Measurements from ENCODE around the gene CD302. TPM values are rescaled to one million over a fixed set of nuclear protein-coding genes. Genes with fewer than 3 reads are reported as not detected.
"Not testable (repeated sequence)": the region's sequence is repeated elsewhere in the genome, so short reads cannot be mapped to it uniquely, and the experiment has no call there.

CD302 gene
- total and polyA plus RNA-seq, 2 of the 8 experiments (the other 6 are each of a cell fraction or from before 2014, with no cell fraction given): 0.76 to 0.79 TPM

DNA sequence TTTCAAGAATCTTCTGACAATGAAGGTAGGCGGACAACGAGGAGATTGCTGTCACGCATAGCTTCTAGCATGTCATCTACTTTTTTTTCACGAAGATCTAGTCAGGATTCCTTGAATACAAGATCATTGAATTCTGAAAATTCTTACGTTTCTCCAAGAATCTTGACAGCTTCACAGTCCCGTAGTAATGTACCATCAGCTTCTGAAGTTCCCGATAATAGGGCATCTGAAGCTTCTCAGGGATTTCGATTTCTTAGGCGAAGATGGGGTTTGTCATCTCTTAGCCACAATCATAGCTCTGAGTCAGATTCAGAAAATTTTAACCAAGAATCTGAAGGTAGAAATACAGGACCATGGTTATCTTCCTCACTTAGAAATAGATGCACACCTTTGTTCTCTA is 49.9 kb downstream of the CD302 start (continued):
- TF ChIP-seq, protein P1, sequence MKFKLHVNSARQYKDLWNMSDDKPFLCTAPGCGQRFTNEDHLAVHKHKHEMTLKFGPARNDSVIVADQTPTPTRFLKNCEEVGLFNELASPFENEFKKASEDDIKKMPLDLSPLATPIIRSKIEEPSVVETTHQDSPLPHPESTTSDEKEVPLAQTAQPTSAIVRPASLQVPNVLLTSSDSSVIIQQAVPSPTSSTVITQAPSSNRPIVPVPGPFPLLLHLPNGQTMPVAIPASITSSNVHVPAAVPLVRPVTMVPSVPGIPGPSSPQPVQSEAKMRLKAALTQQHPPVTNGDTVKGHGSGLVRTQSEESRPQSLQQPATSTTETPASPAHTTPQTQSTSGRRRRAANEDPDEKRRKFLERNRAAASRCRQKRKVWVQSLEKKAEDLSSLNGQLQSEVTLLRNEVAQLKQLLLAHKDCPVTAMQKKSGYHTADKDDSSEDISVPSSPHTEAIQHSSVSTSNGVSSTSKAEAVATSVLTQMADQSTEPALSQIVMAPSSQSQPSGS (IDR thresholded peaks at IDR 0.05; ENCODE audit: low read length): no peak
- no peak for TF ChIP-seq CHD2 (IDR thresholded peaks at IDR 0.05; ENCODE audit: low read length)
- TF ChIP-seq, protein P2, sequence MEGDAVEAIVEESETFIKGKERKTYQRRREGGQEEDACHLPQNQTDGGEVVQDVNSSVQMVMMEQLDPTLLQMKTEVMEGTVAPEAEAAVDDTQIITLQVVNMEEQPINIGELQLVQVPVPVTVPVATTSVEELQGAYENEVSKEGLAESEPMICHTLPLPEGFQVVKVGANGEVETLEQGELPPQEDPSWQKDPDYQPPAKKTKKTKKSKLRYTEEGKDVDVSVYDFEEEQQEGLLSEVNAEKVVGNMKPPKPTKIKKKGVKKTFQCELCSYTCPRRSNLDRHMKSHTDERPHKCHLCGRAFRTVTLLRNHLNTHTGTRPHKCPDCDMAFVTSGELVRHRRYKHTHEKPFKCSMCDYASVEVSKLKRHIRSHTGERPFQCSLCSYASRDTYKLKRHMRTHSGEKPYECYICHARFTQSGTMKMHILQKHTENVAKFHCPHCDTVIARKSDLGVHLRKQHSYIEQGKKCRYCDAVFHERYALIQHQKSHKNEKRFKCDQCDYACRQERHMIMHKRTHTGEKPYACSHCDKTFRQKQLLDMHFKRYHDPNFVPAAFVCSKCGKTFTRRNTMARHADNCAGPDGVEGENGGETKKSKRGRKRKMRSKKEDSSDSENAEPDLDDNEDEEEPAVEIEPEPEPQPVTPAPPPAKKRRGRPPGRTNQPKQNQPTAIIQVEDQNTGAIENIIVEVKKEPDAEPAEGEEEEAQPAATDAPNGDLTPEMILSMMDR (IDR thresholded peaks at IDR 0.05; ENCODE audit: control extremely low read depth in 1 of 3, insufficient read depth in 1 of 3, low read depth in 1 of 3, low read length in 3 of 3): no peak

DNA sequence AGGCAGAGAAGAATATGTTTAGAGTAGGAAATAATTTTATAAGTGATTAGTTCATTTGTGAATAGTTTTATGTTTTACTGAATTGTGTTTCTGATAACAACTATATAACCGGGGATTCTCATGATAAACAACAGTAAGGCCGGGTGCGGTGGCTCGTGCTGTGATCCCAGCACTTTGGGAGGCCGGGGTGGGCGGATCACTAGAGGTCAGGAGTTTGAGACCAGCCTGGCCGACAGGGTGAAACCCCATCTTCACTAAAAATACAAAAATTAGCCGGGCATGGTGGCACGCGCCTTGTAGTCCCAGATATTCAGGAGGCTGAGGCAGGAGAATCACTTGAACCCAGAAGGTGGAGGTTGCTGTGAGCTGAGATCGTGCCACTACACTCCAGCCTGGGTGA is 52.8 kb downstream of the CD302 start:
- H3K23me2 ChIP-seq (ENCODE audit: low read depth, low read length); H3K4me1 ChIP-seq (replicated peaks in 1 of 4; ENCODE audit: control insufficient read depth in 3 of 4, insufficient read depth in 4 of 4, low read length in 3 of 4); H2BK12ac ChIP-seq (ENCODE audit: low read depth, low read length); H3K9ac ChIP-seq (replicated peaks in 1 of 4; ENCODE audit: extremely low read depth in 1 of 4, low read depth in 3 of 4, low read length in 3 of 4); H3K4ac ChIP-seq (replicated peaks; ENCODE audit: insufficient read length, low read depth, low read length); H4K91ac ChIP-seq (replicated peaks; ENCODE audit: insufficient read length, low read length); H3K18ac ChIP-seq (ENCODE audit: extremely low read depth, low read length); H4K8ac ChIP-seq (ENCODE audit: extremely low read depth, insufficient read depth, low read length); H3K14ac ChIP-seq (ENCODE audit: insufficient read length); H2BK5ac ChIP-seq (ENCODE audit: low read depth, low read length); H2BK15ac ChIP-seq (ENCODE audit: low read length); H2BK20ac ChIP-seq (ENCODE audit: low read length); DNase-seq (ENCODE audit: low read depth in 1 of 2, low spot score in 2 of 2); H3K23ac ChIP-seq (ENCODE audit: insufficient read length); H3K56ac ChIP-seq (replicated peaks; ENCODE audit: insufficient read length, low read depth, low read length); H3K9me3 ChIP-seq (ENCODE audit: insufficient read depth in 2 of 2, low read depth in 1 of 2, low read length in 1 of 2); H2AK5ac ChIP-seq (ENCODE audit: low read depth, low read length); H4K5ac ChIP-seq (ENCODE audit: insufficient read length, low read depth, low read length); H3K27ac ChIP-seq (ENCODE audit: low read depth, low read length); CTCF ChIA-PET (ENCODE audit: partially characterized antibody); FAIRE-seq; H4K20me1 ChIP-seq (replicated peaks in 1 of 2; ENCODE audit: control insufficient read depth in 1 of 2, insufficient read depth in 2 of 2, low read length in 2 of 2); H3K79me1 ChIP-seq (ENCODE audit: low read depth, low read length); H2AFZ ChIP-seq (ENCODE audit: low read length); H3K4me2 ChIP-seq (ENCODE audit: insufficient read depth in 1 of 2, low read depth in 2 of 2, low read length in 2 of 2); H3K27me3 ChIP-seq (replicated peaks in 1 of 4; ENCODE audit: control insufficient read depth in 3 of 4, extremely low read depth in 1 of 4, insufficient read depth in 3 of 4, low read length in 3 of 4); H2BK120ac ChIP-seq (replicated peaks; ENCODE audit: low read depth, low read length); H3K4me3 ChIP-seq (ENCODE audit: extremely low read depth in 1 of 4, insufficient read depth in 2 of 4, low read depth in 3 of 4, low read length in 4 of 4): not testable (repeated sequence)
- peaks cover 0 to 43% of the 10 kb centered on the region in 2 experiments; a peak in 2 of 4 replicates for H3K79me2 ChIP-seq (ENCODE audit: control insufficient read depth in 1 of 2, insufficient read depth in 2 of 2, low read length in 2 of 2)
- POLR2A ChIA-PET (ENCODE audit: partially characterized antibody): interaction anchor here (0.7 kb wide), 1 partner anchor 11 kb away, joined by 3 read pairs; no protein-coding TSS in a partner anchor
- H3K36me3 ChIP-seq (ENCODE audit: control insufficient read depth in 2 of 4, insufficient read depth in 4 of 4, low read length in 3 of 4): peaks cover 11 to 71% (median 35%) of the 10 kb centered on the region in 4 experiments
- 98% methylated on average over 11 of the region's 11 CpGs; no CpG with 5 or more reads in 1 of the 2 experiments for WGBS, 2 experiments (ENCODE audit: extremely low coverage in 1 of 2, insufficient coverage in 1 of 2, insufficient read length in 1 of 2, insufficient replicate concordance in 2 of 2, low coverage in 1 of 2, low lambda C conversion rate in 2 of 2, missing lambda C conversion rate in 1 of 2)
